ENCODE measurements around the gene PRR30.

GRCh38 chr2:27092696-27093429, 46.3 kb downstream of the PRR30 start:
- TF ChIP-seq, protein P1, sequence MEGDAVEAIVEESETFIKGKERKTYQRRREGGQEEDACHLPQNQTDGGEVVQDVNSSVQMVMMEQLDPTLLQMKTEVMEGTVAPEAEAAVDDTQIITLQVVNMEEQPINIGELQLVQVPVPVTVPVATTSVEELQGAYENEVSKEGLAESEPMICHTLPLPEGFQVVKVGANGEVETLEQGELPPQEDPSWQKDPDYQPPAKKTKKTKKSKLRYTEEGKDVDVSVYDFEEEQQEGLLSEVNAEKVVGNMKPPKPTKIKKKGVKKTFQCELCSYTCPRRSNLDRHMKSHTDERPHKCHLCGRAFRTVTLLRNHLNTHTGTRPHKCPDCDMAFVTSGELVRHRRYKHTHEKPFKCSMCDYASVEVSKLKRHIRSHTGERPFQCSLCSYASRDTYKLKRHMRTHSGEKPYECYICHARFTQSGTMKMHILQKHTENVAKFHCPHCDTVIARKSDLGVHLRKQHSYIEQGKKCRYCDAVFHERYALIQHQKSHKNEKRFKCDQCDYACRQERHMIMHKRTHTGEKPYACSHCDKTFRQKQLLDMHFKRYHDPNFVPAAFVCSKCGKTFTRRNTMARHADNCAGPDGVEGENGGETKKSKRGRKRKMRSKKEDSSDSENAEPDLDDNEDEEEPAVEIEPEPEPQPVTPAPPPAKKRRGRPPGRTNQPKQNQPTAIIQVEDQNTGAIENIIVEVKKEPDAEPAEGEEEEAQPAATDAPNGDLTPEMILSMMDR (IDR thresholded peaks at IDR 0.05 in 2 of 3, conservative IDR thresholded peaks at IDR 0.05 in 1 of 3; ENCODE audit: borderline replicate concordance in 1 of 3, insufficient read depth in 1 of 3, low read depth in 2 of 3, low read length in 2 of 3): no peak
- TF ChIP-seq POLR2A (IDR thresholded peaks at IDR 0.05; ENCODE audit: borderline replicate concordance, extremely low read depth, insufficient read depth, insufficient read length): no peak
- TF ChIP-seq, protein P2, sequence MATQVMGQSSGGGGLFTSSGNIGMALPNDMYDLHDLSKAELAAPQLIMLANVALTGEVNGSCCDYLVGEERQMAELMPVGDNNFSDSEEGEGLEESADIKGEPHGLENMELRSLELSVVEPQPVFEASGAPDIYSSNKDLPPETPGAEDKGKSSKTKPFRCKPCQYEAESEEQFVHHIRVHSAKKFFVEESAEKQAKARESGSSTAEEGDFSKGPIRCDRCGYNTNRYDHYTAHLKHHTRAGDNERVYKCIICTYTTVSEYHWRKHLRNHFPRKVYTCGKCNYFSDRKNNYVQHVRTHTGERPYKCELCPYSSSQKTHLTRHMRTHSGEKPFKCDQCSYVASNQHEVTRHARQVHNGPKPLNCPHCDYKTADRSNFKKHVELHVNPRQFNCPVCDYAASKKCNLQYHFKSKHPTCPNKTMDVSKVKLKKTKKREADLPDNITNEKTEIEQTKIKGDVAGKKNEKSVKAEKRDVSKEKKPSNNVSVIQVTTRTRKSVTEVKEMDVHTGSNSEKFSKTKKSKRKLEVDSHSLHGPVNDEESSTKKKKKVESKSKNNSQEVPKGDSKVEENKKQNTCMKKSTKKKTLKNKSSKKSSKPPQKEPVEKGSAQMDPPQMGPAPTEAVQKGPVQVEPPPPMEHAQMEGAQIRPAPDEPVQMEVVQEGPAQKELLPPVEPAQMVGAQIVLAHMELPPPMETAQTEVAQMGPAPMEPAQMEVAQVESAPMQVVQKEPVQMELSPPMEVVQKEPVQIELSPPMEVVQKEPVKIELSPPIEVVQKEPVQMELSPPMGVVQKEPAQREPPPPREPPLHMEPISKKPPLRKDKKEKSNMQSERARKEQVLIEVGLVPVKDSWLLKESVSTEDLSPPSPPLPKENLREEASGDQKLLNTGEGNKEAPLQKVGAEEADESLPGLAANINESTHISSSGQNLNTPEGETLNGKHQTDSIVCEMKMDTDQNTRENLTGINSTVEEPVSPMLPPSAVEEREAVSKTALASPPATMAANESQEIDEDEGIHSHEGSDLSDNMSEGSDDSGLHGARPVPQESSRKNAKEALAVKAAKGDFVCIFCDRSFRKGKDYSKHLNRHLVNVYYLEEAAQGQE (IDR thresholded peaks at IDR 0.05; ENCODE audit: low read depth): no peak
- TF ChIP-seq ZNF274 (IDR thresholded peaks at IDR 0.05; ENCODE audit: low read depth, low read length): no peak
- TF ChIP-seq RAD21 (IDR thresholded peaks at IDR 0.05; ENCODE audit: low read depth): no peak
- TF ChIP-seq POLR2AphosphoS5 (IDR thresholded peaks at IDR 0.05; ENCODE audit: low read depth, low read length): no peak
- TF ChIP-seq, protein P3, sequence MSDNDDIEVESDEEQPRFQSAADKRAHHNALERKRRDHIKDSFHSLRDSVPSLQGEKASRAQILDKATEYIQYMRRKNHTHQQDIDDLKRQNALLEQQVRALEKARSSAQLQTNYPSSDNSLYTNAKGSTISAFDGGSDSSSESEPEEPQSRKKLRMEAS (IDR thresholded peaks at IDR 0.05): no peak
- no peak for TF ChIP-seq EZH2phosphoT487 (IDR thresholded peaks at IDR 0.05; ENCODE audit: borderline replicate concordance)
- no peak for TF ChIP-seq SIN3A (IDR thresholded peaks at IDR 0.05; ENCODE audit: low read depth)
- TF ChIP-seq ELF1 (IDR thresholded peaks at IDR 0.05; ENCODE audit: borderline replicate concordance, low read depth): no peak

Data from HCT116 (cell line).